SK-N-SH (cell line): ENCODE results near the gene SLCO4A1. TPM values are rescaled to one million over a fixed set of nuclear protein-coding genes. Genes with fewer than 3 reads are reported as not detected.
A peak's percentile ranks its signal among the peaks of the same experiment; 100 is the strongest.

Experiments used
- CTCF ChIA-PET: fragments of 300-600, 350-600 bp; formaldehyde crosslinking; extraction: SDS; loops from one replicate; lab custom pipeline; 2021; lab: Yijun Ruan, JAX
- POLR2A ChIA-PET: fragments of 350-600 bp; sonication (Branson Sonifier 250); formaldehyde crosslinking; extraction: SDS; loops from one replicate; lab custom pipeline; 2020; ENCODE audit warnings: antibody characterized with exemption, inconsistent platforms; lab: Yijun Ruan, JAX
- DNase-seq: peaks from one replicate; pipeline ENCODE4 v3.0.0; 2012
- H2AFZ ChIP-seq: fragments of 200-600 bp; sonication (generic); 2 replicates; pipeline ENCODE4 v1.8.1; 2016; ENCODE audit warnings: antibody characterized with exemption, mild to moderate bottlenecking, low read depth
- H3F3A ChIP-seq: fragments of 200-600 bp; sonication (generic); replicated peaks from 2 replicates; pipeline ENCODE3; 2016; ENCODE audit warnings: antibody characterized with exemption, mild to moderate bottlenecking; ENCODE audit not compliant: insufficient read depth
- H3K27ac ChIP-seq, 2 experiments: fragments of 200-500 bp in 1 of 2; fragments of 200-600 bp in 1 of 2; sonication (Bioruptor generic) in 1 of 2; sonication (generic), shearing (Covaris generic) in 1 of 2; 2 replicates each; pipeline versions ENCODE4 v1.5.1 to v1.6.1; 2014 to 2016; ENCODE audit warnings: low read depth in 2 of 2, inconsistent platforms in 1 of 2, low read length in 1 of 2, mild to moderate bottlenecking in 1 of 2, mixed read lengths in 1 of 2
- H3K27me3 ChIP-seq: fragments of 200-600 bp; sonication (generic), shearing (Covaris generic); 2 replicates; pipeline ENCODE4 v1.6.1; 2016; ENCODE audit warnings: mixed run types; ENCODE audit not compliant: insufficient read depth
- H3K36me3 ChIP-seq, 2 experiments: fragments of 200-500 bp in 1 of 2; fragments of 200-600 bp in 1 of 2; sonication (Bioruptor generic) in 1 of 2; sonication (generic) in 1 of 2; replicated peaks in 1 of 2; 2 replicates each; pipeline versions ENCODE3 to v1.5.1; 2014 to 2016; ENCODE audit warnings: low read length in 1 of 2, mild to moderate bottlenecking in 1 of 2; ENCODE audit not compliant: insufficient read depth in 2 of 2, control insufficient read depth in 1 of 2
- H3K4me1 ChIP-seq, 2 experiments: fragments of 200-500 bp in 1 of 2; fragments of 200-600 bp in 1 of 2; sonication (Bioruptor generic) in 1 of 2; sonication (generic), shearing (Covaris generic) in 1 of 2; 2 replicates each; pipeline versions ENCODE4 v1.5.1 to v1.6.1; 2014 to 2016; ENCODE audit warnings: low read depth in 1 of 2, low read length in 1 of 2, mixed run types in 1 of 2; ENCODE audit not compliant: insufficient read depth in 2 of 2, control insufficient read depth in 1 of 2
- H3K4me2 ChIP-seq: fragments of 200-600 bp; sonication (generic), shearing (Covaris generic); 2 replicates; pipeline ENCODE4 v1.6.1; 2017; ENCODE audit warnings: mixed run types
- H3K4me3 ChIP-seq, 2 experiments: fragments of 200-500 bp in 1 of 2; fragments of 200-600 bp in 1 of 2; sonication (Bioruptor generic) in 1 of 2; sonication (generic), shearing (Covaris generic) in 1 of 2; 2 replicates each; pipeline versions ENCODE4 v1.5.1 to v1.8.1; 2014 to 2016; ENCODE audit warnings: low read depth in 2 of 2, inconsistent platforms in 1 of 2, low read length in 1 of 2, mild to moderate bottlenecking in 1 of 2, mixed read lengths in 1 of 2, moderate library complexity in 1 of 2
- H3K79me2 ChIP-seq: fragments of 200-600 bp; sonication (generic); 2 replicates; pipeline ENCODE4 v1.8.1; 2017; ENCODE audit warnings: mild to moderate bottlenecking; ENCODE audit not compliant: insufficient read depth
- H3K9ac ChIP-seq: fragments of 200-600 bp; sonication (generic); 2 replicates; pipeline ENCODE4 v1.6.1; 2017; ENCODE audit warnings: mixed run types
- H3K9me2 ChIP-seq: fragments of 200-600 bp; sonication (generic); 2 replicates; pipeline ENCODE4 v1.6.1; 2017; ENCODE audit warnings: mixed run types
- H3K9me3 ChIP-seq: fragments of 200-600 bp; sonication (generic); 2 replicates; pipeline ENCODE4 v1.6.1; 2017; ENCODE audit warnings: mixed run types, mild to moderate bottlenecking, moderate library complexity
- H4K20me1 ChIP-seq: fragments of 200-600 bp; sonication (generic); 2 replicates; pipeline ENCODE4 v1.6.1; 2017; ENCODE audit warnings: mild to moderate bottlenecking, mixed run types; ENCODE audit not compliant: insufficient read depth
- CHD2 ChIP-seq: fragments of 150-350 bp; IDR thresholded peaks from 2 replicates; pipeline ENCODE4 v1.6.1; 2018; ENCODE audit warnings: low read length; ENCODE audit not compliant: partially characterized antibody
- ELF1 ChIP-seq: IDR thresholded peaks from 2 replicates; pipeline ENCODE4 v1.4.0; 2012
- EZH2phosphoT487 ChIP-seq: fragments of 200-600 bp; sonication (generic); IDR thresholded peaks from 2 replicates; pipeline ENCODE4 v1.6.1; 2017; ENCODE audit warnings: low read depth, mixed run types, mild to moderate bottlenecking, antibody characterized with exemption, moderate library complexity, borderline replicate concordance
- FOSL2 ChIP-seq: IDR thresholded peaks from 2 replicates; pipeline ENCODE4 v1.4.0; 2012; ENCODE audit warnings: low read depth, mild to moderate bottlenecking, moderate library complexity, borderline replicate concordance
- JUND ChIP-seq: IDR thresholded peaks from 2 replicates; pipeline ENCODE4 v1.4.0; 2012
- MXI1 ChIP-seq: IDR thresholded peaks from 2 replicates; pipeline ENCODE4 v1.6.1; 2012; ENCODE audit warnings: mild to moderate bottlenecking, low read depth, low read length, improper control_type of control experiment
- NFIC ChIP-seq: IDR thresholded peaks from 2 replicates; pipeline ENCODE4 v1.4.0; 2012; ENCODE audit warnings: borderline replicate concordance
- POLR2AphosphoS5 ChIP-seq: IDR thresholded peaks from 2 replicates; pipeline ENCODE4 v1.6.1; 2012; ENCODE audit warnings: low read depth, low read length
- TAF1 ChIP-seq: IDR thresholded peaks from 2 replicates; pipeline ENCODE4 v1.6.1; 2012; ENCODE audit warnings: low read depth, mild to moderate bottlenecking, low read length, moderate library complexity, borderline replicate concordance
- YY1 ChIP-seq: IDR thresholded peaks from 2 replicates; pipeline ENCODE4 v1.4.0; 2012; ENCODE audit warnings: low read depth, mild to moderate bottlenecking
- WGBS: methylation state at CpG from one replicate; pipeline ENCODE4 v1.1.6; 2017; ENCODE audit warnings: low lambda C conversion rate; 5-methylcytosine and 5-hydroxymethylcytosine counted together
- polyA plus RNA-seq, 3 experiments: library from polyadenylated mRNA; depleted of rRNA; stranded (reverse); fragments of >200 nt; gene quantifications; 2 replicates each; pipeline ENCODE4 v1.2.3, GENCODE V29; 2012
- TF ChIP-seq, protein P1 (sequence below): IDR thresholded peaks from 2 replicates; pipeline ENCODE4 v1.4.0; 2012; ENCODE audit warnings: low read depth
- TF ChIP-seq, protein P2 (sequence below): fragments of 150-350 bp; IDR thresholded peaks from 2 replicates; pipeline ENCODE4 v1.6.1; 2016; ENCODE audit warnings: mild to moderate bottlenecking, low read depth, low read length
- TF ChIP-seq, protein P3 (sequence below): IDR thresholded peaks from 2 replicates; pipeline ENCODE4 v1.6.1; 2012; ENCODE audit warnings: mild to moderate bottlenecking, low read depth, low read length, moderate library complexity
- TF ChIP-seq, protein P4 (sequence below): fragments of 200-600 bp; sonication (generic); IDR thresholded peaks from 2 replicates; pipeline ENCODE4 v1.6.1; 2017; ENCODE audit warnings: antibody characterized with exemption, mild to moderate bottlenecking, moderate library complexity
- TF ChIP-seq, protein P5 (sequence below): IDR thresholded peaks from 2 replicates; pipeline ENCODE4; 2012
- TF ChIP-seq, protein P6 (sequence below): fragments of 150-350 bp; IDR thresholded peaks from 2 replicates; pipeline ENCODE4 v1.6.1; 2017; ENCODE audit warnings: antibody characterized with exemption, low read length, low read depth, borderline replicate concordance

The SLCO4A1 gene
- polyA plus RNA-seq, 1 of the 3 experiments (the other 2 are of a cell fraction), result 0.33 TPM

DNA sequence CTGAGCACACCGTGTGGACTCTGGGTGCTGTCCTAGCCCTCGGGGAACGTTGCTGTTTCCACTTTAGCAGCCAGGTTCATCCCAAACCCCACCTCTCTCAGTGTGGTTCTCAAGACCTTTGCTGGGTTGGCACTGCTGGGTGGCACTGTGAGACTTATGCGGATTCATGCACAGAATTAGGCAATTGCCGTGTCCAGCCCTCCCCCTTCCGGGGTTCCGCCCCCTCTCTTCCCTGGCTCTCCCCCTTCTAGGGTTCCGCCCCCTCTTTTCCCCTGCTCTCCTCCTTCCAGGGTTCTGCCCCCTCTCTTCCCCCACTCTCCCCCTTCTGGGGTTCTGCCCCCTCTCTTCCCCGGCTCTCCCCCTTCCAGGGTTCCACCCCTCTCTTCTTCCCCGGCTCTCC, 39.8 kb upstream of the SLCO4A1 start:
- CTCF ChIA-PET, result interaction anchor here (1.1 kb wide), 1 partner anchor 14 kb away, joined by 3 read pairs; no protein-coding TSS in a partner anchor
- no peaks in the 10 kb centered on the region for H3K9me2 ChIP-seq
- POLR2A ChIA-PET, result no interaction called here
- H4K20me1 ChIP-seq, result no peaks in the 10 kb centered on the region
- no peak overlapping the region for H2AFZ ChIP-seq
- no peak overlapping the region for H3K9ac ChIP-seq
- H3K27ac ChIP-seq, result no peak overlapping the region
- no peak overlapping the region for H3K4me3 ChIP-seq
- no peaks in the 10 kb centered on the region for H3K9me3 ChIP-seq
- 77% methylated on average over 10 of the region's 10 CpGs for WGBS
- TF ChIP-seq CHD2 (no peak), POLR2AphosphoS5 (no peak)
- TF ChIP-seq, protein P1, sequence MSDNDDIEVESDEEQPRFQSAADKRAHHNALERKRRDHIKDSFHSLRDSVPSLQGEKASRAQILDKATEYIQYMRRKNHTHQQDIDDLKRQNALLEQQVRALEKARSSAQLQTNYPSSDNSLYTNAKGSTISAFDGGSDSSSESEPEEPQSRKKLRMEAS, result no peak
- no peaks in the 10 kb centered on the region for H3K79me2 ChIP-seq
- no peak for DNase-seq
- H3K27me3 ChIP-seq, result no peaks in the 10 kb centered on the region
- no peaks in the 10 kb centered on the region for H3F3A ChIP-seq
- H3K4me2 ChIP-seq, result 0 out of 2 replicates have a peak overlapping the region, but pooled peaks have one; percentile 3
- no peaks in the 10 kb centered on the region for H3K36me3 ChIP-seq
- H3K4me1 ChIP-seq, result peaks cover 8 to 17% of the 10 kb centered on the region in 2 experiments; a peak in 3 of 4 replicates

DNA sequence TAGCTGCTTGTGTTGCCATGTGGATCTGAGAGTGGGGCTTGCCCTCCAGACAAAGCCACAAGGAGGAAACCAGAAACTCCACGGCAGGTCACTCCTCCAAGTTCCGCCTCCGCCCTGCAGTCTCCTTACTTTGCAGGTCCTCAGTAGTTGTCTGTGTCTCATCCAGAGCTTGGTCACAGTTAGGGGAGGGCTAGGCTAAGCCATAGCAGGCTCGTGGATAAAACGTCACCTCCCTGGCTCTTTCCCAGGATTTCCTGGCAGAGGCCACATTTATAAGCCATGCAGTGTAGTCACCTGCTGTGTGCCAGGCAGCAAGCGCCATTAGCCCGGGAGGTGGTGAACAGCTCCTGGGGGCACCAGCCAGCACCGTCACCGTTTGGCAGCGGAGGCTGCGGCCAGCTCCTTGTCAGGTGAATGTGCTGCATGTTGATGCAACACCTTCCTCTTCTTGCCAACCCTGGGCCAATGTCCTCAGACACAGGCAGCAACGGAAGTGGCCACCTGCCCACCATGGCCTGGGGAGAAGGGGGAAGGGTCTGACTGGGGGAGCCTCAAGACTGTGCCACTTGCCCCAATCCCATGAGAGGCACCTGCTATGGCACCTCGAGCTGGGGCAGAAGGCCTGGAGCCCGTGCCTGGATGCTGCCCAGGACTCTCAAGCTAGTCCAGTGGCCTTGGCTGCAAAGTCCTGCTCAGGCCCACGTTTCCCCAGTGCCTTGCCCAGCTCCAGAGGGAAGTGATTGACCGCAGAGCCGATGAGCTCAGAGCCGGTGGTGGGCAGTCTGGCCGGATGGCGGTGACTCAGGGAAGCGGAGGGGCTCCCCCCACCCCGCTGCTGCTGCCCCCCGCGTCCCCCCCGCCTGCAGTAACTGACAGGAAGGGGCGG, 39.0 kb upstream of the SLCO4A1 start:
- ChIA-PET POLR2A (no interaction called here), CTCF (interaction anchor here (0.6 to 1.2 kb wide), 4 partner anchors 13 to 103 kb away, joined by 3 read pairs; no protein-coding TSS in a partner anchor)
- H3K36me3 ChIP-seq, result no peaks in the 10 kb centered on the region
- H3K9me3 ChIP-seq, result no peaks in the 10 kb centered on the region
- H2AFZ ChIP-seq, result no peak overlapping the region
- no peak overlapping the region for H3K4me3 ChIP-seq
- H3K4me1 ChIP-seq, result peaks cover 8 to 17% of the 10 kb centered on the region in 2 experiments; a peak in 3 of 4 replicates
- no peak overlapping the region for H3K9ac ChIP-seq
- no peaks in the 10 kb centered on the region for H3K79me2 ChIP-seq
- H3K4me2 ChIP-seq, result peak overlapping the region; percentile 51; the same call in 1 of the 2 replicates
- H4K20me1 ChIP-seq, result no peaks in the 10 kb centered on the region
- H3K9me2 ChIP-seq, result no peaks in the 10 kb centered on the region
- H3K27me3 ChIP-seq, result no peaks in the 10 kb centered on the region
- no peaks in the 10 kb centered on the region for H3F3A ChIP-seq
- 56% methylated on average over 8 of the region's 26 CpGs for WGBS
- no peak for DNase-seq
- no peak overlapping the region for H3K27ac ChIP-seq
- TF ChIP-seq TAF1 (no peak), ELF1 (no peak), YY1 (no peak), NFIC (peak; percentile 10; the same call in 1 of the 2 replicates), MXI1 (no peak), FOSL2 (peak; percentile 42; the same call in 1 of the 2 replicates), CHD2 (no peak), EZH2phosphoT487 (no peak), JUND (no peak)
- TF ChIP-seq, protein P2, sequence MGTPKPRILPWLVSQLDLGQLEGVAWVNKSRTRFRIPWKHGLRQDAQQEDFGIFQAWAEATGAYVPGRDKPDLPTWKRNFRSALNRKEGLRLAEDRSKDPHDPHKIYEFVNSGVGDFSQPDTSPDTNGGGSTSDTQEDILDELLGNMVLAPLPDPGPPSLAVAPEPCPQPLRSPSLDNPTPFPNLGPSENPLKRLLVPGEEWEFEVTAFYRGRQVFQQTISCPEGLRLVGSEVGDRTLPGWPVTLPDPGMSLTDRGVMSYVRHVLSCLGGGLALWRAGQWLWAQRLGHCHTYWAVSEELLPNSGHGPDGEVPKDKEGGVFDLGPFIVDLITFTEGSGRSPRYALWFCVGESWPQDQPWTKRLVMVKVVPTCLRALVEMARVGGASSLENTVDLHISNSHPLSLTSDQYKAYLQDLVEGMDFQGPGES, result no peak
- TF ChIP-seq, protein P3, sequence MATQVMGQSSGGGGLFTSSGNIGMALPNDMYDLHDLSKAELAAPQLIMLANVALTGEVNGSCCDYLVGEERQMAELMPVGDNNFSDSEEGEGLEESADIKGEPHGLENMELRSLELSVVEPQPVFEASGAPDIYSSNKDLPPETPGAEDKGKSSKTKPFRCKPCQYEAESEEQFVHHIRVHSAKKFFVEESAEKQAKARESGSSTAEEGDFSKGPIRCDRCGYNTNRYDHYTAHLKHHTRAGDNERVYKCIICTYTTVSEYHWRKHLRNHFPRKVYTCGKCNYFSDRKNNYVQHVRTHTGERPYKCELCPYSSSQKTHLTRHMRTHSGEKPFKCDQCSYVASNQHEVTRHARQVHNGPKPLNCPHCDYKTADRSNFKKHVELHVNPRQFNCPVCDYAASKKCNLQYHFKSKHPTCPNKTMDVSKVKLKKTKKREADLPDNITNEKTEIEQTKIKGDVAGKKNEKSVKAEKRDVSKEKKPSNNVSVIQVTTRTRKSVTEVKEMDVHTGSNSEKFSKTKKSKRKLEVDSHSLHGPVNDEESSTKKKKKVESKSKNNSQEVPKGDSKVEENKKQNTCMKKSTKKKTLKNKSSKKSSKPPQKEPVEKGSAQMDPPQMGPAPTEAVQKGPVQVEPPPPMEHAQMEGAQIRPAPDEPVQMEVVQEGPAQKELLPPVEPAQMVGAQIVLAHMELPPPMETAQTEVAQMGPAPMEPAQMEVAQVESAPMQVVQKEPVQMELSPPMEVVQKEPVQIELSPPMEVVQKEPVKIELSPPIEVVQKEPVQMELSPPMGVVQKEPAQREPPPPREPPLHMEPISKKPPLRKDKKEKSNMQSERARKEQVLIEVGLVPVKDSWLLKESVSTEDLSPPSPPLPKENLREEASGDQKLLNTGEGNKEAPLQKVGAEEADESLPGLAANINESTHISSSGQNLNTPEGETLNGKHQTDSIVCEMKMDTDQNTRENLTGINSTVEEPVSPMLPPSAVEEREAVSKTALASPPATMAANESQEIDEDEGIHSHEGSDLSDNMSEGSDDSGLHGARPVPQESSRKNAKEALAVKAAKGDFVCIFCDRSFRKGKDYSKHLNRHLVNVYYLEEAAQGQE, result no peak
- TF ChIP-seq, protein P4, sequence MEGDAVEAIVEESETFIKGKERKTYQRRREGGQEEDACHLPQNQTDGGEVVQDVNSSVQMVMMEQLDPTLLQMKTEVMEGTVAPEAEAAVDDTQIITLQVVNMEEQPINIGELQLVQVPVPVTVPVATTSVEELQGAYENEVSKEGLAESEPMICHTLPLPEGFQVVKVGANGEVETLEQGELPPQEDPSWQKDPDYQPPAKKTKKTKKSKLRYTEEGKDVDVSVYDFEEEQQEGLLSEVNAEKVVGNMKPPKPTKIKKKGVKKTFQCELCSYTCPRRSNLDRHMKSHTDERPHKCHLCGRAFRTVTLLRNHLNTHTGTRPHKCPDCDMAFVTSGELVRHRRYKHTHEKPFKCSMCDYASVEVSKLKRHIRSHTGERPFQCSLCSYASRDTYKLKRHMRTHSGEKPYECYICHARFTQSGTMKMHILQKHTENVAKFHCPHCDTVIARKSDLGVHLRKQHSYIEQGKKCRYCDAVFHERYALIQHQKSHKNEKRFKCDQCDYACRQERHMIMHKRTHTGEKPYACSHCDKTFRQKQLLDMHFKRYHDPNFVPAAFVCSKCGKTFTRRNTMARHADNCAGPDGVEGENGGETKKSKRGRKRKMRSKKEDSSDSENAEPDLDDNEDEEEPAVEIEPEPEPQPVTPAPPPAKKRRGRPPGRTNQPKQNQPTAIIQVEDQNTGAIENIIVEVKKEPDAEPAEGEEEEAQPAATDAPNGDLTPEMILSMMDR, result no peak
- TF ChIP-seq, protein P5, sequence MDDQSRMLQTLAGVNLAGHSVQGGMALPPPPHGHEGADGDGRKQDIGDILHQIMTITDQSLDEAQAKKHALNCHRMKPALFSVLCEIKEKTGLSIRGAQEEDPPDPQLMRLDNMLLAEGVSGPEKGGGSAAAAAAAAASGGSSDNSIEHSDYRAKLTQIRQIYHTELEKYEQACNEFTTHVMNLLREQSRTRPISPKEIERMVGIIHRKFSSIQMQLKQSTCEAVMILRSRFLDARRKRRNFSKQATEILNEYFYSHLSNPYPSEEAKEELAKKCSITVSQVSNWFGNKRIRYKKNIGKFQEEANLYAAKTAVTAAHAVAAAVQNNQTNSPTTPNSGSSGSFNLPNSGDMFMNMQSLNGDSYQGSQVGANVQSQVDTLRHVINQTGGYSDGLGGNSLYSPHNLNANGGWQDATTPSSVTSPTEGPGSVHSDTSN, result peak; percentile 37; the same call in 1 of the 2 replicates
- TF ChIP-seq, protein P6, sequence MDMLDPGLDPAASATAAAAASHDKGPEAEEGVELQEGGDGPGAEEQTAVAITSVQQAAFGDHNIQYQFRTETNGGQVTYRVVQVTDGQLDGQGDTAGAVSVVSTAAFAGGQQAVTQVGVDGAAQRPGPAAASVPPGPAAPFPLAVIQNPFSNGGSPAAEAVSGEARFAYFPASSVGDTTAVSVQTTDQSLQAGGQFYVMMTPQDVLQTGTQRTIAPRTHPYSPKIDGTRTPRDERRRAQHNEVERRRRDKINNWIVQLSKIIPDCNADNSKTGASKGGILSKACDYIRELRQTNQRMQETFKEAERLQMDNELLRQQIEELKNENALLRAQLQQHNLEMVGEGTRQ, result no peak
